Measurements from ENCODE around the gene AGO4.
"Not testable (repeated sequence)": the region's sequence is repeated elsewhere in the genome, so short reads cannot be mapped to it uniquely, and the experiment has no call there.

Gene AGO4

GRCh38 chr1:35864813-35865212, 57.0 kb downstream of the AGO4 start:
- no peak overlapping the region for H3K4me3 ChIP-seq (replicated peaks; ENCODE audit: low read depth, low read length)
- TF ChIP-seq CTCF (IDR thresholded peaks at IDR 0.05; ENCODE audit: low read length, missing control alignments) = no peak
- DNase-seq (ENCODE audit: low read depth) = no peak

- TF ChIP-seq CTCF (IDR thresholded peaks at IDR 0.05; ENCODE audit: low read length, missing control alignments) = no peak
- no peak for DNase-seq (ENCODE audit: low read depth)
- H3K4me3 ChIP-seq (replicated peaks; ENCODE audit: low read depth, low read length) = no peak overlapping the region
Observed at GRCh38 chr1:35866991-35867390, 59.2 kb downstream of the AGO4 start.

- not testable (repeated sequence) for H3K4me3 ChIP-seq (replicated peaks; ENCODE audit: low read depth, low read length); DNase-seq (ENCODE audit: low read depth)
Observed at GRCh38 chr1:35869245-35869950, 61.6 kb downstream of the AGO4 start.

- no peak overlapping the region for H3K4me3 ChIP-seq (replicated peaks; ENCODE audit: low read depth, low read length)
- no peak for TF ChIP-seq CTCF (IDR thresholded peaks at IDR 0.05; ENCODE audit: low read length, missing control alignments)
- no peak for DNase-seq (ENCODE audit: low read depth)
Observed at GRCh38 chr1:35870651-35871309, 63.0 kb downstream of the AGO4 start.

GRCh38 chr1:35873243-35873750, 65.5 kb downstream of the AGO4 start:
- no peak for DNase-seq (ENCODE audit: low read depth)
- TF ChIP-seq CTCF (IDR thresholded peaks at IDR 0.05; ENCODE audit: low read length, missing control alignments) = no peak
- no peak overlapping the region for H3K4me3 ChIP-seq (replicated peaks; ENCODE audit: low read depth, low read length)

GRCh38 chr1:35874115-35874514, 66.3 kb downstream of the AGO4 start:
- H3K4me3 ChIP-seq (replicated peaks; ENCODE audit: low read depth, low read length); DNase-seq (ENCODE audit: low read depth): not testable (repeated sequence)

- DNase-seq (ENCODE audit: low read depth) = peak; percentile 51
- no peak for TF ChIP-seq CTCF (IDR thresholded peaks at IDR 0.05; ENCODE audit: low read length, missing control alignments)
- H3K4me3 ChIP-seq (replicated peaks; ENCODE audit: low read depth, low read length) = no peak overlapping the region
Observed at GRCh38 chr1:35876988-35877387, 69.2 kb downstream of the AGO4 start.

GRCh38 chr1:35881850-35882273, 74.0 kb downstream of the AGO4 start:
- H3K4me3 ChIP-seq (replicated peaks; ENCODE audit: low read depth, low read length) = no peak overlapping the region
- no peak for DNase-seq (ENCODE audit: low read depth)
- TF ChIP-seq CTCF (IDR thresholded peaks at IDR 0.05; ENCODE audit: low read length, missing control alignments) = no peak

Measured in fibroblast of pulmonary artery (primary cell).